DMS79 treated with DMSO at 0.1 percent for 48 hours (cell line): ENCODE results near the gene TWNK.

ENCODE experiments used
- DNase-seq: peaks from one replicate; lab custom pipeline; 2025; lab: John Stamatoyannopoulos, UW

TWNK gene

DNA sequence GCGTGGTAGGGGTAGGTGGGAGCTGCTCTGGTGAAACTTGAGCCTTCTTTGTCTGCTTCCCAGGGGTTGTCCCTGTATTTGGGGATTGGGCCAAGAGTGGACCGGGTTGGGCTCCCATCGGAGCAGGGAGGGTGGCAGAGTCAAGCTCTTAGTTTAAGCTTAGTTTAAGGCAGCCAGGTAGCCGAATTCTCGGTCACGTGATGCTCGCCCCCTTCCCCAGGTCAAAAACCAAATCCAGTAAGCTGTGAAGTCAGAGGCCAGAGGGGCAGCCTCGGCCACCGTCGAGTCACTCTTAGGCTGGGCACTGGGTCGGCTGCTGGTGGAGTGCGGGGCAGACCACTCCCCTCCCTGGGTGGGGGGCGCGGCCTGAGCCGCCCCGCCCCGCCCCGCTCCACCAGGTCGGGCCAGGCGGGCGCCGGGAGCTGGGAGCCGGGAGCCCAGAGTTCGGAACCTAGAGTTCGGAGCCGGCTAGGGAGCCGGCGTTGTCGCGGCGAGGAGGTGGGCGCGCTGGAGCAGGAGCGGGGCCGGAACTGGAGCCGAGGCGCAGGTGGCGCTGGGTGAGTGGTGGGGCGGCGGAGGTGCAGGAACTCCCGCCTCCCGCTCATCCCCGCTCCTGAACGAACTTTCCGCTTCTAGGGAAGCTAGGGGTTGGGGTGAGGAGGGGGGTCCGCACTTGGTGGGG, 9.5 kb downstream of the TWNK start:
- DNase-seq, result peak; percentile 2

DNA sequence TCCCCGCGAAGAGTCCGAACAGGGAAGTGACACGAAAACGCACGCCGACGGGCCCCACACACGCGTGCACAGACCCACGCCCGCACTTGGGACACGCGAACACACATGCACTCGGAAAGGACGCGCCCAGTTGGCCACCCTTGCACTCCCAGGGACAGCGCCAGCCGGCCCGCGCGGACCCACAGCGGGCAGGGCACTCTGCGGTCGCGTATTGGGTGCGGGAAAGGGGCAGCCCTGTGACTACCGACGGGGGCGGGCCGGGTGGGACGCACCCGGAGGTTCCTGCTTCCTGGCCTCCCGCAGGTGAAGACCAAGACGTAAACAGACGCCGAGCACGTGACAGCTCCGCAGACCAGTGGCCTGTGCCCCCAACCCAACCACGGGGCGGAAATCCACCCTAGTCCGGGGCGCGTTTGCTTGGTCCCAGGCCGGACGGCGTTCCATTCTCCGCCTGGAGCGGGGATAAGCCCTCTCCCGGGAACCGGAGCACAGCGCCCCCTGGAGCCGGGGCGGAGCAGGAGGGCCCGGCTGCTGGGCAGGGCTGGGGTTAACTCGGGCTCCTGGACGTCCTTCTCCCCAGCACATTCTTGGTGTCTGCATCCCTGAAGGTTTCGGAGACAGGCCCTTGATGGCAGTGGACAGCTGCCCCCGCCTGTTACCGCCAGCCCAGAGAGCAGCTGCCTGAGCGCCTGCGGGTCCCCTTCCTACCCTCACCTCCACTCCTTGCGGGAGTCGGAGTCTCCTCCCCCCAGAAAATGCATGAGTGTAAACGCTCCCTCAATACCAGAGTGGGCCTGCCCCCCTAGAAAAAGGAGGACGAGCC, 10.2 kb downstream of the TWNK start:
- peak; percentile 28 for DNase-seq

- DNase-seq, result peak; percentile 74
These were observed 11.0 kb downstream of the TWNK start for GRCh38 chr10:100998183-100998990.

DNA sequence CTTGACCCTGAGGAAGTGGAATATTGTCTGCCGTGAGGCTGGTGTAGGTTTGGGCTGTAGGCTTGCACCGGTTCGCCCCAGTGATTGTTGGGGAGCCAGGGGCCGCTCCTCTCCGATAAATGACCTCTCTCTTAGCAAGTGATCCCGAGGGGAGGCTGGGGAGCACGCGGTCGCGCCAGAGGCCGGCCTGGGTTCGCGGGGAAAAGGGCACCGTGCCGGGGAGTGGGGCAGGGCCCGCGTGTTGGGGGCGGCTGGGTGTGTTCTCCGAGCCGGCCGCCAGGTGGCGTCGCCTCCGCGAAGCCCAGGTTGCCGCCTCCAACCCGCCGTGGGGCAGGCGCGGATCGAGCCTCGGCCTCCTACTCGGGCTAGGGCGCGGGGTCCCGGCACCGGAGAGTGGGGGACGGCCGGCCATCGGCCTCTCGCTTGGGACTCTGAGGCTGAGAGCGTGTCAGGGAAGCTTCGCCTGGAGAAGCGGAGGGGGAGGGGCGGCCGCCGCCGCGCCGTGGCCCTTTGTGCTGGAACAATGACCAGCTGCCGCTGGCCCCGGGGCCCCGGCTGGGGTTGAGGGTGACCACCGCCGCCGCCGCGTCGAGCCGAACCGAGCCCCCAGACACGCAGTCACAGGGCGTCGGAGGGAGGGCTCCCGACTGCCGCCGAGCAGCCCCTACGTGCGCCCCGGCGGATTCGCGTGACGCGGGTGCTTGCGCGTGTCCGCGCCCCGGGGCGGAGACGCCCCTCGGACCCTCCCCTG, 11.8 kb downstream of the TWNK start:
- DNase-seq, result peak; percentile 14

DNA sequence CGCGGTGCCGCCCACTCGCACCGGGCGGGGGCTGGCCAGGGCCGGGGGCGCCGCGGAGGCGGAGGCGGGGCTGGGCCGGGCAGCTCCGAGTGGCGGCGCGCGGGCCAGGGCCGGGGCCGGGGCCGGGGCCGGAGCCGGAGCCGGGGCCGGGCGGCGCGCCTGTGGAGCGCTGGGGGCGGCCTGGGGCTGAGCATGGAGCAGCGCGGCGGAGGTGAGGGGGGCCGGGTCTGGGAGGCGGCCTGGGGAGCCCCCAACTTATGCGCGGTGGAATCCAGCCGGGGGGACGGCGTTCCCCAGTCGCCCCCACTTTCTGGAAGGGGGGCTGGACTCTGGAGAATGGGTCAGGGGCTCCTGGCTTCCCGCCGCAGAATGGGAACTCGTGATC, 12.4 kb downstream of the TWNK start, which contains the start of gene LZTS2:
Gene LZTS2, plus strand, starts transcription at position 67 of the 385 bp plus-strand sequence. CDS start 2,731 bp downstream, outside the sequence.
- no peak for DNase-seq

DNA sequence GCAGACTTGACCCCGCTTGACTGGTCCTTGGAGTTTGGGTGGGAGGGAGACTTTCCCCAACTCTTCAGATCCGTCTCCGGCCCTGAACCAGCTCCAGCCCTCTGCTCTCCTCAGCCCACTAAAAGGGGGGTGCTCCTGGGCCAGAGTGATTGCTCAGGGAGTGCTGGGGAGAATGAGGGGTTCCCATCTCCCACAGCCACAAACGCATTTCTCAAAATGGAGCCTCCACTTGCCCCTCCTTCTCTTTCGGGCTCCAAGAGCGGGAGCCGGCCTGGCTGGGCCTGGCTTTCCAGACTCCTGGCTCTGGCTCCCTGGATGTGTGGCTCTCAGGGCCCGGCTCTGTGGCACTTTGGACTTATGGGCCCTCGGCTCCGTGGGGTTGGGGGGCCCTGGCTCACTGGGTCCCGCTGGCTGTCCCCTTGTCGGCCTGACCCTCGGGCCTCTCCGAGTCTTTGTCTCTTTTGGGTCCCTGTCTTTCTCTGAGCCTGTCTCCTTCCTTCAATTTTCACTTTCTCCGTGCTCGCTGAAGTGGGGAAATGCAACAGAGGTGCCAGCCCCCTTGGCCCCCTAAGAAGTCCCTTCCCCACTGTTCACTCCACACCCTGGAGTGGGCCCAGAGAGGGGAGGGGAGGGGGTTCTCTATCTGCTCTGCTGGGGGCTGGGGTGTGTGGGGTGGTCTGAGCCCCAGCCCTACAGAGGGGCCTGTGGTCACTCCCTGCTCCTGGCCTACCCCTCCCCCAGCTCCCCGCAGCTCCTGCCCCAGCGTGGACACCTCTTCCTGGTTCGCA, 13.0 kb downstream of the TWNK start:
- peak; percentile 4 for DNase-seq

- no peak for DNase-seq
These were observed 13.7 kb downstream of the TWNK start for GRCh38 chr10:101000915-101001658.

DNA sequence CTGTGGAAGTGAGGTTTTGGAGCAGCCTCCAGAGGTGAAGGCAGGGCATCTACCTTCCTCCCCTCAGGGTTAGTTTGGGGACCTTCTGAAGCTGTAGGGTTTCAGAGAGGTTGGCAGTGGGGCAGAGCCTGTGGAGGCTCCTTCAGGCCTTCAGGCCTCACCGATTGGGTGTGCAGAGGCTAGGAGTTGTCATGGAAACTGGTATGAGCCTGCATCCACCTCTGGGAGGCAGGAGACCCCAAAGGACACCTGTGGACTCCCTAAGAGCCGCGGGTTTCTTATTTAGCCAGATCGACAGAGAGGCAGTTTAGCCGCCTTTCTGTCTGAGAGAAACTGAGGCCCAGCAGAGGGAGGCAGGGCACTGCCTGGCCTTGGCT, 14.3 kb downstream of the TWNK start:
- DNase-seq, result no peak

- DNase-seq, result no peak
These were observed 15.1 kb downstream of the TWNK start for GRCh38 chr10:101002456-101002855.

DNA sequence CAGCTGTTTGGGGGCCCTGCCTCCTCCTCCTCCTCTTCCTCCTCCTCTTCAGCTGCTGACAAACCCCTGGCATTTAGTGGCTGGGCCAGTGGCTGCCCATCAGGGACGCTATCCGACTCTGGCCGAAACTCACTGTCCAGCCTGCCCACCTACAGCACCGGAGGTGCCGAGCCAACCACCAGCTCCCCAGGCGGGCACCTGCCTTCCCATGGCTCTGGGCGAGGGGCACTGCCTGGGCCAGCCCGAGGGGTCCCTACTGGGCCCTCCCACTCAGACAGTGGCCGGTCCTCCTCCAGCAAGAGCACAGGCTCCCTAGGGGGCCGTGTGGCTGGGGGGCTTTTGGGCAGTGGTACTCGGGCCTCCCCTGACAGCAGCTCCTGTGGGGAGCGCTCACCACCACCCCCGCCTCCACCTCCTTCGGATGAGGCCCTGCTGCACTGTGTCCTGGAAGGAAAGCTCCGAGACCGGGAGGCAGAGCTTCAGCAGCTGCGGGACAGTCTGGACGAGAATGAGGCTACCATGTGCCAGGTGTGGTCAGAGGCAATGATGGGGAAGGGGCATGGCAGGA, 16.4 kb downstream of the TWNK start:
- no peak for DNase-seq

- no peak for DNase-seq
These were observed 18.0 kb downstream of the TWNK start for GRCh38 chr10:101005361-101005760.

- DNase-seq, result no peak
These were observed 18.7 kb downstream of the TWNK start for GRCh38 chr10:101005869-101006567.

DNA sequence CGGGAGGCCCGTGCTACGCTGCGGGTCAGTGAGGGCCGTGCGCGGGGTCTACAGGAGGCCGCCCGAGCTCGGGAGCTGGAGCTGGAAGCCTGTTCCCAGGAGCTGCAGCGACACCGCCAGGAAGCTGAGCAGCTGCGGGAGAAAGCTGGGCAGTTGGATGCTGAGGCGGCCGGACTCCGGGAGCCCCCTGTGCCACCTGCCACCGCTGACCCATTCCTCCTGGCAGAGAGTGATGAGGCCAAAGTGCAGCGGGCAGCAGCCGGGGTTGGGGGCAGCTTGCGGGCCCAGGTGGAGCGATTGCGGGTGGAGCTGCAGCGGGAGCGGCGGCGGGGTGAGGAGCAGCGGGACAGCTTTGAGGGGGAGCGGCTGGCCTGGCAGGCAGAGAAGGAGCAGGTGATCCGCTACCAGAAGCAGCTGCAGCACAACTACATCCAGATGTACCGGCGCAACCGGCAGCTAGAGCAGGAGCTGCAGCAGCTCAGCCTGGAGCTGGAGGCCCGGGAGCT, 19.3 kb downstream of the TWNK start:
- DNase-seq, result no peak

DNA sequence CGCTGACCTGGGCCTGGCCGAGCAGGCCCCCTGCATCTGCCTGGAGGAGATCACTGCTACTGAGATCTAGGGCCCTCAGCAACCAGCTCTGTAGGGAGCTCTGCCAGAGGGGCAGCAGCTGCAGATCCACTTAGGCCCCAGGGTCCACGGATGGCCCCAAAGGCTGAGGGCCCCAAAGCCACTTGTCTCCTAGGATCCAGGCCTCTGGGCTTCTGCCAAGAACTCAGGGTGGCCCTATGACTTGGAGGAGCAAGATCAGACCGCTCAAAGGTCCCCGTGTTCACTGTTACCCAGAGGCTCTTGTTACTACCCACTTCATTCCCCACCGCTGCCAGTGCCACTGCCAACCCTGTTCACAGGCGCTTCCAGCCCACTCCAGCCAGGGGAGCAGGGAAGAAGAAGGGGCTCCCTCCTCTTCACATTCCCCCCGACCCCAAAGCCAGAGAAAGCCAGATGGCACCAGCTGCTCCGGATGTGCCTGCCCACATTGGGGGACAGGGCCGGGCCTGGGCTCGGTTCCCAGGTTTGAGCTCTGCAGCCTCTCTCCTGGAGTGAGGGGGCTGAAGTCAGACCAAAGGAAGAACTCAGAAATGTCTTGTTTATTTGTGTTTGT, 19.9 kb downstream of the TWNK start:
- peak; percentile 26 for DNase-seq

DNA sequence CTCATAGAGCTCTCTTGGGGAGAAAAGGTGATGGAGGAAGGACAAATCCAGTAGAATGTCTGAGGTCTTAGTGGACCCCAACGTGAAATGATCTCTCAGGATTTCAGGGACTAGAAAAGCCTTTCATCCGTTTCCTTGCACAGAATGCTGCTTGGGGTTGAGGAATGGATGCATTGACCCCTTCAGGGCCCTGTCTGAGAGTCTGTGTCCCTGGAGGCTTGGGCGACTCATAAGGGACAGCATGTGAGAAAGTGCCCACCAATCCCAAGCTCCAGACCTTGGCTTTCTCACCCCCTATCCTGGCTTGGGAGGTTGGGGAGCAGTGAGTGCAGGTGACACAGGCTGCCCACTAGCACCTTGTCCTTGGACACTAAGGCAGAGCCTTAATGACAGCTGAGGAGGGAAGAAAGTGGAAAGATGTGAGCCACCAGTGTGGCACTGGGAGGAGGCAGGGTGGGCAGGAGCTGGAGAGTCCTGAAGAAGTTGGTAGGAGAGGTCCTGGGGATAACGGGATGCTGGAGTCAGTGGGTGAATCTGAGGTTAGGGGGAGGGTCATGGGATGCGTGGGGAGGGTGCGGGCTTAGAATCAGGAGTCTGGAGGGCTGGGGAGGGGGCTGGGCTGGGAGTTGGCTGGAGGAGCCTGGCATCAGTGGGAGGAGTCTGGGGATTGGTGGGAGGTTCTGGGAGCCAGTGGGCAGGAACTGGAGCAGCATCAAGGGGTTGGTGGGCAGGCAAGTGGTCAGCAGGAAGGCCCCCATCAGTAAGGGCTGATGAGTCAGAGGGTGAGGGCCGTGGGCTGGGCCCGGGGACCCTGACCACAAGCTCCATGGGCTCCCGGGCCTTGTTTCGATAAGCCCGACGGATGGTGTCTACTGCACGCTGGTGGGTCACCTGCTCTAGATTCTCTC, 20.8 kb downstream of the TWNK start:
- DNase-seq, result no peak

DNA sequence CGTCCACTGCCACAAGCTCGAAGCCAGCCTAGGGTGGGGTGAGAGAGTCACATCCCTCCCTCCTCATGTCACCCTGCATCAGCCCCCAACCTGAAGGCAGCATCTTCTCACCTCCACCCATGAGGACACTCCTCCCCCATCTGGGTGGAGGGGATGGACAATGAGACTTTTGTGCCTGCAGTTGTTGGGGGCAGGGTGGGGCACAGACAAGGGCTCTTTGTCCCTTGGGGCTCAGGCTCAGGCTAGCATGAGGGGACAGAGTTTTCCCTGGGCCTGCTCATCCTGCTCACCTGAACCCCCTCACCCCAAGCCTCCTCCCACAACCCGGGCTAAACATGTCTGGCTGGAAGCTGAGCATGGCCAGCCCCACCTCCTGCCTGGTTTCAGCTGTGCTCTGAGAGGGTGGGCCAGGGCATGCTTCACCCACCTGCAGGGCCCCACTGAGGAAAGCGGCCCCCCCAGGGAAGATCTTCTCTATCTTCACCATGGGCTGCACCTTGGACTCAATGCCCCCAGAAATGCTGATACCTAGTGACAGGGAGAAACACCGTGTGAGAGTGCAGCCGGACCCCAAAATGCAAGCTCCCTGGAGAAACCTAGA, 21.6 kb downstream of the TWNK start:
- DNase-seq, result no peak

- no peak for DNase-seq
These were observed 23.0 kb downstream of the TWNK start for GRCh38 chr10:101010329-101010728.
